SK-N-SH (cell line): ENCODE data around the gene RAB6A. TPM values are rescaled to one million over a fixed set of nuclear protein-coding genes. Genes with fewer than 3 reads are reported as not detected.

Experiments used
- FOSL2 ChIP-seq: IDR thresholded peaks from 2 replicates; pipeline ENCODE4 v1.4.0; 2012; ENCODE audit warnings: low read depth, mild to moderate bottlenecking, moderate library complexity, borderline replicate concordance
- FOXM1 ChIP-seq: IDR thresholded peaks from 2 replicates; pipeline ENCODE4 v1.4.0; 2012; ENCODE audit warnings: low read depth, mild to moderate bottlenecking
- polyA plus RNA-seq, 3 experiments: library from polyadenylated mRNA; depleted of rRNA; stranded (reverse); fragments of >200 nt; gene quantifications; 2 replicates each; pipeline ENCODE4 v1.2.3, GENCODE V29; 2012
- TF ChIP-seq, protein P1 (sequence below): fragments of 200-600 bp; sonication (generic); IDR thresholded peaks from 2 replicates; pipeline ENCODE4 v1.6.1; 2017; ENCODE audit warnings: antibody characterized with exemption, mild to moderate bottlenecking, moderate library complexity
- TF ChIP-seq, protein P2 (sequence below): IDR thresholded peaks from 2 replicates; pipeline ENCODE4 v1.6.1; 2012; ENCODE audit warnings: mild to moderate bottlenecking, low read depth, low read length, moderate library complexity
- TF ChIP-seq, protein P3 (sequence below): fragments of 150-350 bp; IDR thresholded peaks from 2 replicates; pipeline ENCODE4 v1.6.1; 2016; ENCODE audit warnings: mild to moderate bottlenecking, low read depth, low read length

RAB6A gene
- polyA plus RNA-seq, 1 of the 3 experiments (the other 2 are of a cell fraction): 39.1 TPM

DNA sequence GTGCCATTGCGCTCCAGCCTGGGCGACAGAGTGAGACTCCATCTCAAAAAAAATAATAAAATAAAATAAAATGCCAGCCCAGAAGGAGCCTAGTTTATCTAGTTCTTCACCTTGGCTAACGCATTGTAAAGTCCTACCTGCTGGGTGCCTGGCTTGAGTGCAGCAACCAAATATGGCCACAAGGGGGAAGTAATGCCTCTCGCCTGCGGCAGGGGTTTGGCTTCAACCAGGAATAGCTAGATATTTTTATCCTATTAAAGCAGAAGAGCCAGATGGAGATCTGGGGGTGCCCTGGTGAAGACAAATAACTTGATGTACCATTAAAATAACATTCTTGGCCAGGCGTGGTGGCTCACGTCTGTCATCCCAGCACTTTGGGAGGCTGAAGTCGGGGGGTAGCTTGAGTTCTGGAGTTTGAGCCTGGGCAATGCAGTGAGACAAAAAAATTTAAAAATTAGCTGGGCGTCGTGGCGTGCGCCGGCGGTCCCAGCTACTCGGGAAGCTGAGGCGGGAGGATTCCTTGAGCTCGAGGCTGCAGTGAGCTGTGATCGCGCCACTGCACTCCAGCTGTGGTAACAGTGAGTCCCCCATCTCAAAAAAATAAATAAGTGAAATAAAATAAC, 135.1 kb downstream of the RAB6A start (continued):
- TF ChIP-seq, protein P1, sequence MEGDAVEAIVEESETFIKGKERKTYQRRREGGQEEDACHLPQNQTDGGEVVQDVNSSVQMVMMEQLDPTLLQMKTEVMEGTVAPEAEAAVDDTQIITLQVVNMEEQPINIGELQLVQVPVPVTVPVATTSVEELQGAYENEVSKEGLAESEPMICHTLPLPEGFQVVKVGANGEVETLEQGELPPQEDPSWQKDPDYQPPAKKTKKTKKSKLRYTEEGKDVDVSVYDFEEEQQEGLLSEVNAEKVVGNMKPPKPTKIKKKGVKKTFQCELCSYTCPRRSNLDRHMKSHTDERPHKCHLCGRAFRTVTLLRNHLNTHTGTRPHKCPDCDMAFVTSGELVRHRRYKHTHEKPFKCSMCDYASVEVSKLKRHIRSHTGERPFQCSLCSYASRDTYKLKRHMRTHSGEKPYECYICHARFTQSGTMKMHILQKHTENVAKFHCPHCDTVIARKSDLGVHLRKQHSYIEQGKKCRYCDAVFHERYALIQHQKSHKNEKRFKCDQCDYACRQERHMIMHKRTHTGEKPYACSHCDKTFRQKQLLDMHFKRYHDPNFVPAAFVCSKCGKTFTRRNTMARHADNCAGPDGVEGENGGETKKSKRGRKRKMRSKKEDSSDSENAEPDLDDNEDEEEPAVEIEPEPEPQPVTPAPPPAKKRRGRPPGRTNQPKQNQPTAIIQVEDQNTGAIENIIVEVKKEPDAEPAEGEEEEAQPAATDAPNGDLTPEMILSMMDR: peak; percentile 92
- TF ChIP-seq, protein P2, sequence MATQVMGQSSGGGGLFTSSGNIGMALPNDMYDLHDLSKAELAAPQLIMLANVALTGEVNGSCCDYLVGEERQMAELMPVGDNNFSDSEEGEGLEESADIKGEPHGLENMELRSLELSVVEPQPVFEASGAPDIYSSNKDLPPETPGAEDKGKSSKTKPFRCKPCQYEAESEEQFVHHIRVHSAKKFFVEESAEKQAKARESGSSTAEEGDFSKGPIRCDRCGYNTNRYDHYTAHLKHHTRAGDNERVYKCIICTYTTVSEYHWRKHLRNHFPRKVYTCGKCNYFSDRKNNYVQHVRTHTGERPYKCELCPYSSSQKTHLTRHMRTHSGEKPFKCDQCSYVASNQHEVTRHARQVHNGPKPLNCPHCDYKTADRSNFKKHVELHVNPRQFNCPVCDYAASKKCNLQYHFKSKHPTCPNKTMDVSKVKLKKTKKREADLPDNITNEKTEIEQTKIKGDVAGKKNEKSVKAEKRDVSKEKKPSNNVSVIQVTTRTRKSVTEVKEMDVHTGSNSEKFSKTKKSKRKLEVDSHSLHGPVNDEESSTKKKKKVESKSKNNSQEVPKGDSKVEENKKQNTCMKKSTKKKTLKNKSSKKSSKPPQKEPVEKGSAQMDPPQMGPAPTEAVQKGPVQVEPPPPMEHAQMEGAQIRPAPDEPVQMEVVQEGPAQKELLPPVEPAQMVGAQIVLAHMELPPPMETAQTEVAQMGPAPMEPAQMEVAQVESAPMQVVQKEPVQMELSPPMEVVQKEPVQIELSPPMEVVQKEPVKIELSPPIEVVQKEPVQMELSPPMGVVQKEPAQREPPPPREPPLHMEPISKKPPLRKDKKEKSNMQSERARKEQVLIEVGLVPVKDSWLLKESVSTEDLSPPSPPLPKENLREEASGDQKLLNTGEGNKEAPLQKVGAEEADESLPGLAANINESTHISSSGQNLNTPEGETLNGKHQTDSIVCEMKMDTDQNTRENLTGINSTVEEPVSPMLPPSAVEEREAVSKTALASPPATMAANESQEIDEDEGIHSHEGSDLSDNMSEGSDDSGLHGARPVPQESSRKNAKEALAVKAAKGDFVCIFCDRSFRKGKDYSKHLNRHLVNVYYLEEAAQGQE: no peak
- TF ChIP-seq, protein P3, sequence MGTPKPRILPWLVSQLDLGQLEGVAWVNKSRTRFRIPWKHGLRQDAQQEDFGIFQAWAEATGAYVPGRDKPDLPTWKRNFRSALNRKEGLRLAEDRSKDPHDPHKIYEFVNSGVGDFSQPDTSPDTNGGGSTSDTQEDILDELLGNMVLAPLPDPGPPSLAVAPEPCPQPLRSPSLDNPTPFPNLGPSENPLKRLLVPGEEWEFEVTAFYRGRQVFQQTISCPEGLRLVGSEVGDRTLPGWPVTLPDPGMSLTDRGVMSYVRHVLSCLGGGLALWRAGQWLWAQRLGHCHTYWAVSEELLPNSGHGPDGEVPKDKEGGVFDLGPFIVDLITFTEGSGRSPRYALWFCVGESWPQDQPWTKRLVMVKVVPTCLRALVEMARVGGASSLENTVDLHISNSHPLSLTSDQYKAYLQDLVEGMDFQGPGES: no peak
- no peak for TF ChIP-seq FOXM1
- no peak for TF ChIP-seq FOSL2

Other genes starting within 250 kb of the RAB6A start
- gene FAM168A, start 163.0 kb downstream of the RAB6A start, polyA plus RNA-seq (2012; rRNA removed): 17.8 and 18.2 TPM in 2 replicates
- 9.7 and 10.2 TPM in 2 replicates for gene PLEKHB1, start 114.5 kb downstream of the RAB6A start, polyA plus RNA-seq (2012; rRNA removed)
- 28.3 and 29.2 TPM in 2 replicates for gene MRPL48, start 26.8 kb upstream of the RAB6A start, polyA plus RNA-seq (2012; rRNA removed)
- 171 and 172 TPM in 2 replicates for gene COA4, start 115.8 kb upstream of the RAB6A start, polyA plus RNA-seq (2012; rRNA removed)
- gene PAAF1, start 115.9 kb upstream of the RAB6A start, polyA plus RNA-seq (2012; rRNA removed): 23.2 and 26.0 TPM in 2 replicates
- 0.49 and 0.51 TPM in 2 replicates for gene DNAJB13, start 190.0 kb upstream of the RAB6A start, polyA plus RNA-seq (2012; rRNA removed)
- 28.5 and 36.0 TPM in 2 replicates for gene UCP2, start 221.8 kb upstream of the RAB6A start, polyA plus RNA-seq (2012; rRNA removed)
- 1.2 and 1.4 TPM in 2 replicates for gene UCP3, start 248.0 kb upstream of the RAB6A start, polyA plus RNA-seq (2012; rRNA removed)